CD4-positive, alpha-beta T cell treated with Interleukin-6 for 4 hours (primary cell): Measurements from ENCODE around the gene SLC25A42.
"Not testable (repeated sequence)": the region's sequence is repeated elsewhere in the genome, so short reads cannot be mapped to it uniquely, and the experiment has no call there.

Experiments used
- DNase-seq: peaks from one replicate; pipeline ENCODE4 v3.0.0-alpha.2; 2020; ENCODE audit warnings: mixed read lengths

SLC25A42 gene

GRCh38 chr19:19139876-19140229 lies 76.1 kb downstream of the SLC25A42 start:
- no peak for DNase-seq

GRCh38 chr19:19140476-19140875 lies 76.7 kb downstream of the SLC25A42 start:
- no peak for DNase-seq

GRCh38 chr19:19142347-19142746 lies 78.6 kb downstream of the SLC25A42 start:
- no peak for DNase-seq

- DNase-seq, result no peak
Measured at GRCh38 chr19:19145281-19145680, 81.5 kb downstream of the SLC25A42 start.

GRCh38 chr19:19145684-19146608 lies 82.2 kb downstream of the SLC25A42 start:
- peak; percentile 86 for DNase-seq

- no peak for DNase-seq
Measured at GRCh38 chr19:19146865-19147264, 83.1 kb downstream of the SLC25A42 start.

- DNase-seq, result no peak
Measured at GRCh38 chr19:19147344-19147743, 83.5 kb downstream of the SLC25A42 start.

- DNase-seq, result not testable (repeated sequence)
Measured at GRCh38 chr19:19148504-19148903, 84.7 kb downstream of the SLC25A42 start.

- no peak for DNase-seq
Measured at GRCh38 chr19:19149435-19149834, 85.6 kb downstream of the SLC25A42 start.

- DNase-seq, result no peak
Measured at GRCh38 chr19:19151418-19151817, 87.6 kb downstream of the SLC25A42 start.

- DNase-seq, result no peak
Measured at GRCh38 chr19:19152668-19153384, 89.0 kb downstream of the SLC25A42 start.

GRCh38 chr19:19154768-19155494 lies 91.1 kb downstream of the SLC25A42 start:
- no peak for DNase-seq

- DNase-seq, result no peak
Measured at GRCh38 chr19:19155495-19156219, 91.9 kb downstream of the SLC25A42 start.

GRCh38 chr19:19157808-19158207 lies 94.0 kb downstream of the SLC25A42 start:
- DNase-seq, result no peak

- no peak for DNase-seq
Measured at GRCh38 chr19:19159534-19159933, 95.7 kb downstream of the SLC25A42 start.

- no peak for DNase-seq
Measured at GRCh38 chr19:19160461-19161035, 96.8 kb downstream of the SLC25A42 start.

- no peak for DNase-seq
Measured at GRCh38 chr19:19162495-19162894, 98.7 kb downstream of the SLC25A42 start.
